HepG2 (cell line): ENCODE measurements around the gene MTFP1. TPM values are rescaled to one million over a fixed set of nuclear protein-coding genes. Genes with fewer than 3 reads are reported as not detected.

Experiments used
- ATAC-seq: fragments of 200-7000 bp; cut with Tn5 transposase; 3 replicates; pipeline ENCODE4 v1.9.1; 2020; ENCODE audit warnings: mild to moderate bottlenecking, moderate library complexity
- BruUV-seq: library from RNA; stranded (reverse); fragments of 400-500 nt; replicated peaks from 2 replicates; lab custom pipeline; 2021; lab: Mats Ljungman, UMichigan
- CTCF ChIA-PET: fragments of 300-600 bp; formaldehyde crosslinking; extraction: SDS; loops from one replicate; lab custom pipeline; 2021; ENCODE audit warnings: low total read pairs, inconsistent platforms, low intra/inter-chr PET ratio; lab: Yijun Ruan, JAX
- POLR2A ChIA-PET: fragments of 350-600 bp; sonication (Branson Sonifier 250); formaldehyde crosslinking; loops from one replicate; lab custom pipeline; 2020; ENCODE audit warnings: antibody characterized with exemption, inconsistent platforms; lab: Yijun Ruan, JAX
- DNase-seq: peaks from one replicate; pipeline ENCODE4 v3.0.0-alpha.2; 2015; ENCODE audit warnings: low spot score
- FAIRE-seq: peaks from 3 replicates; lab custom pipeline; 2011; peaks lifted over from hg19 to GRCh38; lab: Jason Lieb, UNC
- H2AFZ ChIP-seq: one replicate; pipeline ENCODE4 v1.6.1; 2011; ENCODE audit warnings: low read length, inconsistent platforms
- H3K27ac ChIP-seq: fragments of 300-600 bp; 3 replicates; pipeline ENCODE4 v1.8.0; 2011; ENCODE audit warnings: mixed run types, mild to moderate bottlenecking, mixed read lengths, low read length, inconsistent platforms; ENCODE audit not compliant: insufficient read depth; ENCODE audit errors: extremely low read length
- H3K27me3 ChIP-seq, 2 experiments: fragments of 200-600 bp in 1 of 2; 2 replicates in 1 of 2; 3 replicates in 1 of 2; pipeline versions ENCODE4 v1.6.0 to v1.8.0; 2011; ENCODE audit warnings: low read length in 2 of 2, mild to moderate bottlenecking in 2 of 2, moderate library complexity in 2 of 2, inconsistent platforms in 1 of 2; ENCODE audit not compliant: insufficient read depth in 2 of 2, control insufficient read depth in 1 of 2
- H3K36me3 ChIP-seq, 2 experiments: fragments of 200-600 bp in 1 of 2; replicated peaks in 1 of 2; 2 replicates in 1 of 2; 3 replicates in 1 of 2; pipeline versions ENCODE4 v1.5.1 to v1.8.0; 2011; ENCODE audit warnings: low read length in 2 of 2, inconsistent platforms in 1 of 2; ENCODE audit not compliant: insufficient read depth in 2 of 2, control insufficient read depth in 1 of 2
- H3K4me1 ChIP-seq: 2 replicates; pipeline ENCODE4 v1.5.1; 2012; ENCODE audit warnings: low read length, inconsistent platforms; ENCODE audit not compliant: insufficient read depth
- H3K4me2 ChIP-seq: 2 replicates; pipeline ENCODE4 v1.6.0; 2011; ENCODE audit warnings: low read depth, low read length, inconsistent platforms
- H3K4me3 ChIP-seq, 3 experiments: fragments of 200-600 bp in 1 of 3; sonication (generic), shearing (Covaris generic) in 1 of 3; replicated peaks in 1 of 3; 2 replicates each; pipeline ENCODE4 v1.5.1; 2011 to 2016; ENCODE audit warnings: low read length in 3 of 3, inconsistent platforms in 2 of 3, low read depth in 2 of 3, mild to moderate bottlenecking in 2 of 3, control low read depth in 1 of 3, mixed read lengths in 1 of 3; ENCODE audit not compliant: insufficient read depth in 1 of 3
- H3K79me2 ChIP-seq: one replicate; pipeline ENCODE4 v1.6.1; 2011; ENCODE audit warnings: low read length, inconsistent platforms; ENCODE audit not compliant: insufficient read depth
- H3K9ac ChIP-seq: 2 replicates; pipeline ENCODE4 v1.6.0; 2011; ENCODE audit warnings: mild to moderate bottlenecking, low read depth, low read length, inconsistent platforms; ENCODE audit not compliant: insufficient read depth
- H3K9me3 ChIP-seq: 2 replicates; pipeline ENCODE4 v1.5.1; 2012; ENCODE audit warnings: mild to moderate bottlenecking, low read length
- H4K20me1 ChIP-seq: 2 replicates; pipeline ENCODE4 v1.6.0; 2011; ENCODE audit warnings: inconsistent platforms, mild to moderate bottlenecking, low read length, moderate library complexity; ENCODE audit not compliant: insufficient read depth
- HNRNPL ChIP-seq: fragments of 200-400 bp; formaldehyde crosslinking; IDR thresholded peaks from 2 replicates; pipeline ENCODE4 v1.6.1; 2017; ENCODE audit warnings: mild to moderate bottlenecking, low read depth, low read length
- ZNF567 ChIP-seq: sonication (generic); formaldehyde crosslinking; IDR thresholded peaks from 2 replicates; pipeline ENCODE4 v1.8.1; 2023; ENCODE audit warnings: mild to moderate bottlenecking, missing genetic modification reagents, borderline replicate concordance
- WGBS: methylation state at CpG from one replicate; pipeline ENCODE4 v1.1.6; 2017; ENCODE audit warnings: low lambda C conversion rate; 5-methylcytosine and 5-hydroxymethylcytosine counted together
- in situ Hi-C: cut with HindIII; loops from 2 replicates; pipeline ENCODE4 v1.10.0; 2017; ENCODE audit warnings: low pct_unique_long_range_greater_than_20kb; ENCODE audit not compliant: extremely low pct_ligation_motif_present
- intact Hi-C: fragments of 100-400 bp; cut with micrococcal nuclease; formaldehyde crosslinking; loops from one replicate; pipeline ENCODE4 v1.10.0; 2022; ENCODE audit not compliant: unreplicated experiment
- polyA plus RNA-seq, 8 experiments: library from polyadenylated mRNA; depleted of rRNA in 3 of 8; stranded (reverse) in 7 of 8; unstranded in 1 of 8; fragments of >200 nt; fragmentation: Illumina TruSeq in 4 of 8; extraction: Trizol in 4 of 8; gene quantifications; 2 replicates each; pipeline versions ENCODE4 v1.2.1 to v1.2.3, GENCODE V29; 2011 to 2016; ENCODE audit warnings: low read depth in 4 of 8, missing spikeins in 1 of 8, mixed read lengths in 1 of 8; ENCODE audit not compliant: insufficient read depth in 1 of 8
- total RNA-seq, 5 experiments: library from RNA; depleted of rRNA; stranded (reverse); fragments of >200 nt; fragmentation: Illumina TruSeq; extraction: Trizol; gene quantifications; 2 replicates each; pipeline ENCODE4 v1.2.3, GENCODE V29; 2016; ENCODE audit warnings: low read depth in 1 of 5
- TF ChIP-seq, protein P1 (sequence below): sonication (generic); formaldehyde crosslinking; IDR thresholded peaks from 2 replicates; pipeline ENCODE4 v1.5.1; 2020; ENCODE audit warnings: mild to moderate bottlenecking, missing genetic modification reagents, moderate library complexity

Gene MTFP1
- total and polyA plus RNA-seq, 2 of the 13 experiments (the other 11 are each of a cell fraction or from before 2014, with no cell fraction given) = 29.5 to 45.6 TPM

DNA sequence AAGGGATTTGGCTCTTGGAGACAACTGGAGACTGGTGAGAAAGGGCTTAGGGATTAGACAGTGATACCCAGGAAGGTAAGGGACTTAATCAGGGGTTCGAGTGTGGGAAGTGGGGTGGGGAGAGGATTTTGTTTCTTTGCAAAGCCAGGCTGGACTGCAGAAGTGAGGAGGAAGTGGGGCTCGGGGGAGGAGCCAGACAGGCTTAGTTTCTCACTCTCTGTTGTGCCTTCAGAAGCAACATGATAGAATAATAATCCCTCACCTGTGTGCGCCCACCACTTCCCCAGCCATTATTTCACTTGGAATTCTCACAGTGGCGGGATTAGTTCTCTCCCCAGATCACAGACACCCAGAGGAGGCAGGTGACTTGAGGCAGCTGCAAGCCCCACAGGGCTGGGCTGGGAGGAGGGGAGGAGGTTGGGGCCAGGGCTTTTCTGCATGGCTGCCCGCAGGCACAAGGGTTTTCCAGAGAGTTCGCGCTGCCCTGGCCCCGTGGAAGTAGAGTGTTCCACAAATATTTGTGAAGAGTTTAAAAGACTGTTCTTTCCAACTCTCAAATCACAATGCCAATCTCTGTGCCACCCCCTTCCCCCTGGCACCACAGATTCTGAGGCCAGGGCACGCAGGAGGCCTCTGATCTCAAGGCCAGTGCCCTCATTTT, 32.8 kb upstream of the MTFP1 start:
- no TSS peak for BruUV-seq
- ChIA-PET CTCF (interaction anchor here (3.2 to 3.4 kb wide), 2 partner anchors 33 to 93 kb away, joined by 29 to 43 read pairs; partner anchors contain the start of gene MTFP1), POLR2A (interaction anchor here (1.1 to 10.2 kb wide), 2 partner anchors 31 to 105 kb away, joined by 4 to 164 read pairs; partner anchors contain the start of gene MTFP1)
- no peak overlapping the region for H3K27ac ChIP-seq
- peaks cover 0 to 4% of the 10 kb centered on the region in 2 experiments; a peak in 1 of 5 replicates for H3K27me3 ChIP-seq
- H3K36me3 ChIP-seq = no peaks in the 10 kb centered on the region
- FAIRE-seq (no peak), ATAC-seq (no peak), DNase-seq (no peak)
- H3K4me3 ChIP-seq = peak overlapping the region in 1 of 3 experiments; percentile 21; a peak in 1 of 6 replicates
- intact Hi-C loops = no loop called here
- H3K4me1 ChIP-seq = peaks cover 55% of the 10 kb centered on the region
- H3K9me3 ChIP-seq = no peaks in the 10 kb centered on the region; the same call in 1 of the 2 replicates
- in situ Hi-C loops = loop anchor here (5.0 to 25.0 kb wide), 3 partner anchors 35 to 280 kb away; partner anchors contain the start of gene MTFP1
- TF ChIP-seq ZNF567 (CRISPR knock-in tag) (no peak), HNRNPL (0 out of 2 replicates have a peak, but pooled peaks have one; percentile 63)
- TF ChIP-seq, protein P1, sequence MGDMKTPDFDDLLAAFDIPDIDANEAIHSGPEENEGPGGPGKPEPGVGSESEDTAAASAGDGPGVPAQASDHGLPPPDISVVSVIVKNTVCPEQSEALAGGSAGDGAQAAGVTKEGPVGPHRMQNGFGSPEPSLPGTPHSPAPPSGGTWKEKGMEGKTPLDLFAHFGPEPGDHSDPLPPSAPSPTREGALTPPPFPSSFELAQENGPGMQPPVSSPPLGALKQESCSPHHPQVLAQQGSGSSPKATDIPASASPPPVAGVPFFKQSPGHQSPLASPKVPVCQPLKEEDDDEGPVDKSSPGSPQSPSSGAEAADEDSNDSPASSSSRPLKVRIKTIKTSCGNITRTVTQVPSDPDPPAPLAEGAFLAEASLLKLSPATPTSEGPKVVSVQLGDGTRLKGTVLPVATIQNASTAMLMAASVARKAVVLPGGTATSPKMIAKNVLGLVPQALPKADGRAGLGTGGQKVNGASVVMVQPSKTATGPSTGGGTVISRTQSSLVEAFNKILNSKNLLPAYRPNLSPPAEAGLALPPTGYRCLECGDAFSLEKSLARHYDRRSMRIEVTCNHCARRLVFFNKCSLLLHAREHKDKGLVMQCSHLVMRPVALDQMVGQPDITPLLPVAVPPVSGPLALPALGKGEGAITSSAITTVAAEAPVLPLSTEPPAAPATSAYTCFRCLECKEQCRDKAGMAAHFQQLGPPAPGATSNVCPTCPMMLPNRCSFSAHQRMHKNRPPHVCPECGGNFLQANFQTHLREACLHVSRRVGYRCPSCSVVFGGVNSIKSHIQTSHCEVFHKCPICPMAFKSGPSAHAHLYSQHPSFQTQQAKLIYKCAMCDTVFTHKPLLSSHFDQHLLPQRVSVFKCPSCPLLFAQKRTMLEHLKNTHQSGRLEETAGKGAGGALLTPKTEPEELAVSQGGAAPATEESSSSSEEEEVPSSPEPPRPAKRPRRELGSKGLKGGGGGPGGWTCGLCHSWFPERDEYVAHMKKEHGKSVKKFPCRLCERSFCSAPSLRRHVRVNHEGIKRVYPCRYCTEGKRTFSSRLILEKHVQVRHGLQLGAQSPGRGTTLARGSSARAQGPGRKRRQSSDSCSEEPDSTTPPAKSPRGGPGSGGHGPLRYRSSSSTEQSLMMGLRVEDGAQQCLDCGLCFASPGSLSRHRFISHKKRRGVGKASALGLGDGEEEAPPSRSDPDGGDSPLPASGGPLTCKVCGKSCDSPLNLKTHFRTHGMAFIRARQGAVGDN (CRISPR knock-in tag) = peak; percentile 21; the same call in 1 of the 2 replicates
- H3K9ac ChIP-seq = peak overlapping the region; percentile 14; the same call in 1 of the 2 replicates
- H3K79me2 ChIP-seq = no peaks in the 10 kb centered on the region
- no peak overlapping the region for H2AFZ ChIP-seq
- H3K4me2 ChIP-seq = peak overlapping the region; percentile 53
- no peaks in the 10 kb centered on the region for H4K20me1 ChIP-seq
- 23% methylated on average over 5 of the region's 9 CpGs for whole genome bisulfite sequencing
